ENCODE data around the gene NR1H2.

NR1H2 gene

GRCh38 chr19:50420808-50421207 is 44.6 kb downstream of the NR1H2 start:
- TF ChIP-seq REST (IDR thresholded peaks at IDR 0.05; ENCODE audit: insufficient read depth in 1 of 2, low read depth in 2 of 2, low read length in 2 of 2) (no peak), FOXP2 (optimal IDR thresholded peaks at IDR 0.05; ENCODE audit: borderline replicate concordance, extremely low read depth, extremely low read length, insufficient read depth) (no peak)

- TF ChIP-seq REST (IDR thresholded peaks at IDR 0.05; ENCODE audit: insufficient read depth in 1 of 2, low read depth in 2 of 2, low read length in 2 of 2) (no peak), POLR2AphosphoS5 (IDR thresholded peaks at IDR 0.05; ENCODE audit: low read depth, low read length) (no peak), TAF1 (IDR thresholded peaks at IDR 0.05; ENCODE audit: borderline replicate concordance, insufficient read depth, low read length) (no peak), FOXP2 (optimal IDR thresholded peaks at IDR 0.05; ENCODE audit: borderline replicate concordance, extremely low read depth, extremely low read length, insufficient read depth) (no peak), SIN3A (IDR thresholded peaks at IDR 0.05; ENCODE audit: borderline replicate concordance, insufficient read depth, low read length) (no peak)
Measured at GRCh38 chr19:50422397-50423278, 46.4 kb downstream of the NR1H2 start.

- TF ChIP-seq TAF1 (IDR thresholded peaks at IDR 0.05; ENCODE audit: borderline replicate concordance, insufficient read depth, low read length) = no peak
- no peak for TF ChIP-seq SIN3A (IDR thresholded peaks at IDR 0.05; ENCODE audit: borderline replicate concordance, insufficient read depth, low read length)
Measured at GRCh38 chr19:50423279-50424113, 47.2 kb downstream of the NR1H2 start.

GRCh38 chr19:50425581-50425980 is 49.3 kb downstream of the NR1H2 start:
- no peak for TF ChIP-seq REST (IDR thresholded peaks at IDR 0.05; ENCODE audit: insufficient read depth in 1 of 2, low read depth in 2 of 2, low read length in 2 of 2)

- TF ChIP-seq TAF1 (IDR thresholded peaks at IDR 0.05; ENCODE audit: borderline replicate concordance, insufficient read depth, low read length) (no peak), SIN3A (IDR thresholded peaks at IDR 0.05; ENCODE audit: borderline replicate concordance, insufficient read depth, low read length) (no peak), REST (IDR thresholded peaks at IDR 0.05; ENCODE audit: insufficient read depth in 1 of 2, low read depth in 2 of 2, low read length in 2 of 2) (no peak), POLR2AphosphoS5 (IDR thresholded peaks at IDR 0.05; ENCODE audit: low read depth, low read length) (no peak), FOXP2 (optimal IDR thresholded peaks at IDR 0.05; ENCODE audit: borderline replicate concordance, extremely low read depth, extremely low read length, insufficient read depth) (no peak)
Measured at GRCh38 chr19:50427318-50427925, 51.2 kb downstream of the NR1H2 start.

All from PFSK-1 (cell line).